DMS 273 (cell line): ENCODE measurements around the gene RPLP2.

Source experiments
- DNase-seq: peaks from one replicate; lab custom pipeline; 2025; ENCODE audit not compliant: unreplicated experiment; lab: John Stamatoyannopoulos, UW

RPLP2 gene

DNA sequence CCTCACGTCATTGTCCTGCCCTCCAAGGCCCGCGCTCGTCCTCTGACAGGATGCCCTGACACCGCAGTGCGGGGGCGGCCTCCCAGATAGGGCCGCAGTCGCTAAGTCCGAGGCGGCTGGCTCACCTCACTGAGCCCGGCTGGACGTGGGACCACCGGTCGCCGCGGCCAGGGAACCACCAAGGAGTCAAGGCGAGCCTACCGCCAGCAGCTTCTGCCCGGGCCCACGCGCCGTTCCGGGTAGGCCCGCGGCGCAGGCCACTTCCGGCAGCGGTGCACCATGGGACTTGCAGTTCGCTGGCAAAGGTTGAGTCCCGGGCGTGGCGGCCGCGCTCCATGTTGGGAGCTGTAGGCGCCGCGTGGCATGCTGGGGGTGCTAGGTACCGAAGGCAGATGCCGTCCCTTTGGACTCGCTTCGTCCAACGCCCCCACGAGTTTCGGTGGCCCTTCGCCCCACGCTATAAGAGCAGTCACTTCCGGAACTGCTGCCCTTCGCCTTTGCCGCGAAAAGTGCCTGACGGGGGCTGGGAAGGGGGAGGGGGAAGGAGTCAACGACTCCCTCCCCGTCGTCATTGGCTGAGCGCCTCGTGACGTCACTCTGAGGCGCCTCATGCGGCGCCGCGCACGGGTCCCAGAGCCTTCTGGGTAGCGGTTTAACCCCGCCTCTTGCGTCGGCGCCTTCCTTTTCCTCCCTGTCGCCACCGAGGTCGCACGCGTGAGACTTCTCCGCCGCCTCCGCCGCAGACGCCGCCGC is at the start of gene RPLP2:
TSS of gene RPLP2 (plus strand) at position 681 of the 753 bp plus-strand sequence. CDS start 268 bp downstream, outside the sequence.
- DNase-seq = peak; percentile 98

DNA sequence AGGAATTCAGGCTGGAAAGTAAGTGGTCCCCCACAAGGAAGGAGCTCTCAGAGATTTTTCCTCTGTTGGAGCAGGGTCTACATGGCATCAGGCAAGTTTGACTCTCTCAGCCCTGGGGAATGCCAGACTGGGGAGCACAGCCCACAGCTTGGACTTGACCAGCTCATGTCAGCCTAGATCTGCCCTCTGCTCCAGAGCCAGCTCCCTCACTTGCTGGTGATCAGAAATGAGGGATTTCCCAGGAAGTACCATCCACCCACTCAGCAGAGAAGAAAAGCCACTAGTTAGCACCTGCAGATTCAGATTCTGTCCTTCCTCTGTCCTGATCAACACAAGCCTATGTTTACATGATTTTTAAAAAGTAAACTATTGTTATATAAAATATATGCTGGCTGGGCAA is 49.5 kb upstream of the RPLP2 start:
- DNase-seq = no peak

DNA sequence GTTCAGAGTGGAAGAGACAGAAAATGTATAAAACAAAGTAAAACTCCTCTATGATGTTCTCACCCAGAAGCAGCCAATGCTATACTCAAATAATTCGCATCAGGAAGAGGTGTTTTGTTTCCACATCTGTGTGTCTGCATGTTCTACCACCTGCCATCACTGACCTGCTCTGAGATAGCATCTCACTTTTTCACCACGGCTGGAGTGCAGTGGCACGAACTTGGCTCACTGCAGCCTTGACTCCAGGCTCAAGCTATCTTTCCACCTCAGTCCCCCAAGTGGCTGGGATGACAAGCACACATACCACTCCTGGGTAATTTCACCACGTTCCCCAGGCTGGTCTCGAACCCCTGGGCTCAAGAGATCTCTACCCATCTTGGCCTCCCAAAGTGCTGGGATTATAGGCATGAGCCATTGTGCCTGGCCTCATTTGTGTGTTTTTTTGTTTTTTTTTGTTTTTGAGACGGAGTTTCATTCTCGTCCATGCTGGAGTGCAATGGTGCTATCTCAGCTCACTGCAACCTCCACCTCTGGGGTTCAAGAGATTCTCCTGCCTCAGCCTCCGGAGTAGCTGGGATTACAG is 48.1 kb upstream of the RPLP2 start:
- no peak for DNase-seq

DNA sequence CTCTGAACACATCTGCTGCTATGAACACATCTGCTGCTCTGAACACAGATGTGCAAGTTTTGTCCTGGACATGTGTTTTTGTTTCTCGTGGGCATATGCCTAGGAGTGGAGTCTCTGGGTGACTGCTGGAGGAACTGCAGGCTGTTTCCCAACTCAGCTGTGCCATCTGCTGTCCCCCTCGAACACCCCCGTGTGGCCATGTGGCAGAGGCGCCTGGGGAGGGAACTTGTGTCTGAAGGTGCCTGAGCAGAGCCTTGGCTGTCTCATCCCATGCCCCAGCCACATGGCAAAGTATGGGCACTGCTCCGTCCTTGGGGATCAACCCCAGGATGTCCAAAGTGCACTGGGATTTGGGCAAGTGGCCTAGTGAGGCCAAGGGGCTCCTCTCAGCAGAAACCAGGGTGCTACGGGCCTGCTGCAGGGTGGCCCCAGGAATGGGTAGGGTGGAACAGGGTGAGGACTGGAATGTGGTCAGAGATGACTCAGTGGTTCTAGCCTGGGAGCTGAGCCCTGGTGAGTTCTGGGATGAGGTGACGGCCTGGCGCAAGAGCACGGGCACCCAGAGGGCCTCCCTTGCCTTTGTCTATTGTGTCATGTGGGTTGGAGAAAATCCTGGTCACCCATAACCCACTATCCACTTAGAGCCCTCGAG is 47.2 kb upstream of the RPLP2 start:
- DNase-seq = peak; percentile 94

DNA sequence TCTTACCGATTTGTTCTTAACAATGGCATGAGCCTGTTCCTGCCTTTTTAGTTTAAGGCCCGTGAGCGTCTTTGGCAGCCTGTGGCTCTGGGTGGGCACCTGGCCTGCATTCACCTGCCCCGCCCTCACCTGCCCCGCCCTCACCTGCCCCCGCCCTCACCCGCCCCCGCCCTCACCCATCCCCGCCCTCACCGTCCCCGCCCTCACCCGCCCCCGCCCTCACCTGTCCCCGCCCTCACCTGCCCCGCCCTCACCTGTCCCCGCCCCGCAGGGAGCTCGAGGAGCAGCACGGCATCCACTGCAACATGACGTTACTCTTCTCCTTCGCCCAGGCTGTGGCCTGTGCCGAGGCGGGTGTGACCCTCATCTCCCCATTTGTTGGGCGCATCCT is 46.7 kb upstream of the RPLP2 start:
- no peak for DNase-seq

DNA sequence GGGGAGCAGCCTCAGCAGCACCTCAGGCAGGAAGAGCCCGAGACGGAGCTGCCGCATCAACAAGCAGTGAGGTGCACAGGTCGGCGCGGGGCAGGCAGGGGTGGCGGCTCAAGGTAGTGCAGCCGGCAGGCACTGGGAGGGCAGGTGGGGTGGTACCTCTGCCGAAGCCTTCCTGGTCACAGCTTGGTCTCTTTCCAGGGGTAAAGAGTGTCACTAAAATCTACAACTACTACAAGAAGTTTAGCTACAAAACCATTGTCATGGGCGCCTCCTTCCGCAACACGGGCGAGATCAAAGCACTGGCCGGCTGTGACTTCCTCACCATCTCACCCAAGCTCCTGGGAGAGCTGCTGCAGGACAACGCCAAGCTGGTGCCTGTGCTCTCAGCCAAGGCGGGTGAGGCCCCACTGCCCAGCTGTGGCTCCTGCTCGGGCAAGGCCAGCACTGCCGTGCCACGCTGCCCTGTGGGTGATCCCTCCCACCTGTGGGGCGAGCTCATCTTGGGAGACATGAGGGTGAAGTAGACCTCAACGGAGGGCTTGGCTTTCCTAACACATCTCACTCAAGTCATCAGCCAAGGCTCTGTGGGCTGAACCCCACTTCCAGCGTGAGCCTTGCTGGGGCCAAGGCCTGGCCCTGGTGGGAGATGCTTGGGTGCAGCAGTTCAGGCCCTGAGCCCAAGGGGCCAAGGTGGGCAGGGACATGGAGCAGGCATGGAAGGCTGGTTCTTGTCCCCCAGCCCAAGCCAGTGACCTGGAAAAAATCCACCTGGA is 46.0 kb upstream of the RPLP2 start:
- DNase-seq = no peak

DNA sequence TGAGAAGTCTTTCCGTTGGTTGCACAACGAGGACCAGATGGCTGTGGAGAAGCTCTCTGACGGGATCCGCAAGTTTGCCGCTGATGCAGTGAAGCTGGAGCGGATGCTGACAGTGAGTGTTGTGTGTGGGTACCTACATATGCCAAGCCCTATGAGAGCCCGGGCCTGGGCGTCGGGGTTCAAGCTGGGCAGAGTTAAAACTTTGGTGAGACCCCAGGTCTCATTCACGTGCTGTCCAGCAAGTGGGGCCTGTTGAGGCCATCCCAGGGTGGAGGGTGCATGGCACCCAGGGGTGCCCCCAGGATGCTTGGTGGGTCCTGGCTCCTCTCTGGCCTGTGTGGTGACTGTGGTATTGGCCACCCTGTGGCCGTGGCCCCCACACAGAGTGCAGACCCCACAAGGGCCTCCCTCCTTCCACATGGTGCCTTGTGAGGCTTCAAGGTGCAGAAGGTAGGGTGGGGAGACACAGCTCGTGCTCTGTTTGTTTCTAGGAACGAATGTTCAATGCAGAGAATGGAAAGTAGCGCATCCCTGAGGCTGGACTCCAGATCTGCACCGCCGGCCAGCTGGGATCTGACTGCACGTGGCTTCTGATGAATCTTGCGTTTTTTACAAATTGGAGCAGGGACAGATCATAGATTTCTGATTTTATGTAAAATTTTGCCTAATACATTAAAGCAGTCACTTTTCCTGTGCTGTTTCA is 45.3 kb upstream of the RPLP2 start:
- DNase-seq = peak; percentile 46

DNA sequence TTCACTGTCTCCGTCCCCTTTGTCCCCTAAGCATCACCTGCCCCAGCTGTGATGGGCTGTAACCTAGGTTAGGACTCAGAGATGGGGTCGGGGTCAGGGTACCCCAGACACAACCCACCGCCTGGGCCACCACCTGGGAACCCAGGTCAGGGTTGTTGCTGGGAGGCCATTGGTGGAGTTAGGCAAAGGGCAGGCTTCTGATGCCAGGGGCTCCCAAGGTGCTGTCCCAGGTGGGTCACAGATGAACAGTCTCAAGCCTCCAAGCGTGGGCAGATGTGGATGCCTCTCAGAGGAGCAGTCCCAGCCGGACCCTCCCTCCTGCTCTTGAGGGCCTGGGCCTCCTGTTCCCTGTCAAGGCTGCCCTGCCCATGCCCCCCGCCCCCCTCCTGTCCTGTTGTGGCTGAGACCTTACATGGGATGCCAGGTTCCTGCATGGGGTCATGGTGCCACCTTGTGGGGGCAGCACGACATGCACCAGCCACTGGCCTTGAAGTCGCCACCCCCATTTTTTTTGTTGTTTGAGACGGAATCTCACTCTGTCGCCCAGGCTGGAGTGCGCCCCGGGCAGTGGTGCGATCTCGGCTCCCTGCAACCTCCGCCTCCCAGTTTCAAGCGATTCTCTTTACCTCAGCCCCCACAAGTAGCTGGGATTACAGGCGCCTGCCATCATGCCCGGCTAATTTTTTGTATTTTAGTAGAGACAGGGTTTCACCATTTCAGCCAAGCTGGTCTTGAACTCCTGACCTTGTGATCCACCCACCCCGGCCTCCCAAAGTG is 44.6 kb upstream of the RPLP2 start:
- peak; percentile 79 for DNase-seq

DNA sequence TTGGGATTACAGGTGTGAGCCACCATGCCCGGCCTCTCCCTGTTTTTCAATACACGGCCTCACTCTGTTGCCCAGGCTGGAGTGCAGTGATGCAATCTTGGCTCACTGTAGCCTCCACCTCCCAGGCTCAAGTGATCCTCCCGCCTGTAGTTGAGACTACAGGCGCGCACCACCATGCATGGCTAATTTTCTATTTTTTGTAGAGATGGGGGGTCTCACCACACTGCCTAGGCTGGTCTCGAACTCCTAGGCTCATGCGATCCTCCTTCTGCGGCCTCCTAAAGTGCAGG is 44.0 kb upstream of the RPLP2 start:
- DNase-seq = no peak

DNA sequence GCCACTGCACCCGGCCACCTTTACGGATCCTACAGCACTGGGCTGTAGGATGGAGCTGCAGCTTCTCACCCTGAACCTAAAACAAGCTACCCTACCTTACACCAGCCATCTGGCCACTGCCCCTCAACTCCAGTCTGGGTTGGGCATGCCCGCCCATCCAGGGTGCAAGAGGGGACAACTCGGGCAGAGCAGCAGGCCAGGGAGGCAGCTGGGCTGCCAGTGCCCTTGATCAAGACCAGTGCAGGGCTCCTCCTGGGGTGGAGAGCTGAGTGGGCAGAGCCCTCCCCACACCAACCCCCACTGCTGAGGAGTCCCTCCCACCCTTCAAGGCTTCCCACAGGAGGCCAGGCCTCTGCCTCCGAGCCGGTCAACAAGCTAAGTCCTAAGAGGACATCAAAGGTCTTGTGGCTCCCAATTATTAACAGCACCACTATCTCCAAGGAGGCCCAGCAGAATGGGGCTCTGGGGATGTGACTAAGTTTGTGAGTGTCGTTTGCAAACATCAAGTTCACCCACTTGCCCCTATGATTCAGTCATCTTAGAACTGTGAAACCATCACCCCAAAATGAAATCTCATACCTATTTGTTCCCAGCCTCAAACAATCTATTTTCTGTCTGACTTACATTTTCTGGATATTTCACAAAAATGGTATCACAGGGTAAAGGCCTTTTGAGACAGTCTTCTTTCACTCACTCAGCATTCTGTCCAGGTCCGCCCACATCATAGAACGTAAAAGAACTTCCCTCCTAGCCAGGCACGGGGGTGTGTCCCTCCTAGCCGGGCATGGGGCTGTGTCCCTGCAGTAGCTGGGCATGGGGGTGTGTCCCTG is 43.4 kb upstream of the RPLP2 start:
- no peak for DNase-seq

DNA sequence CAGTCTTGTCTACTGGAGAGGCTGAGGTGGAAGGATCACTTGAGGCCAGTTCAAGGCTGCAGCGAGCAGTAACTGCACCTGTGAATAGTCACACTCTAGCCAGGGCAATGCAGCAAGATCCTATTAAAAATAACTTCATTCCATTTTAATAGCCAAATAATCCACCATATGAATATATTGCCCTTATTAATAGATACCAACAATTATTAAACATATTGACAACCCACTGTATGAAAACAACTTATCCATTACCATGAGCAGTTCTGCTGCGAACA is 42.9 kb upstream of the RPLP2 start:
- DNase-seq = no peak

DNA sequence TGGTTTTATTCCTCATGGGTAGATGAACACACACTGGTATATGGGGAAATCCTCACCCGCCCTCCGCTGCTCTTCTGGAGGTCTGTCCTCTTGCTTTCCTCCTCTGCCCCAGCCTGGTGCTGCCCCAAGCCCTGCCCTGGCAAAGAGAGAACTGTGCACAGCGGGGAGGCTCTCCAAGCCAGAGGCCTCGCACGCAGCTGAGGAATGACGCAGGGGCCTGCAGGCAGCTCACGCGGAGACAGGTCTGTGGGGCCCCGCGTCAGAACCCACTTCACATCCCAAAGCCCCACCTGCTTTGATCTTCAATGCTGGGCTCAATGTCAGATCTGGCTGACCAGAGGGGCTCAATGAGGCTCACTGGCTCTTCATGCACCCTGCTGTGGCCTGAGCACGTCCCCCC is 42.5 kb upstream of the RPLP2 start:
- no peak for DNase-seq

DNA sequence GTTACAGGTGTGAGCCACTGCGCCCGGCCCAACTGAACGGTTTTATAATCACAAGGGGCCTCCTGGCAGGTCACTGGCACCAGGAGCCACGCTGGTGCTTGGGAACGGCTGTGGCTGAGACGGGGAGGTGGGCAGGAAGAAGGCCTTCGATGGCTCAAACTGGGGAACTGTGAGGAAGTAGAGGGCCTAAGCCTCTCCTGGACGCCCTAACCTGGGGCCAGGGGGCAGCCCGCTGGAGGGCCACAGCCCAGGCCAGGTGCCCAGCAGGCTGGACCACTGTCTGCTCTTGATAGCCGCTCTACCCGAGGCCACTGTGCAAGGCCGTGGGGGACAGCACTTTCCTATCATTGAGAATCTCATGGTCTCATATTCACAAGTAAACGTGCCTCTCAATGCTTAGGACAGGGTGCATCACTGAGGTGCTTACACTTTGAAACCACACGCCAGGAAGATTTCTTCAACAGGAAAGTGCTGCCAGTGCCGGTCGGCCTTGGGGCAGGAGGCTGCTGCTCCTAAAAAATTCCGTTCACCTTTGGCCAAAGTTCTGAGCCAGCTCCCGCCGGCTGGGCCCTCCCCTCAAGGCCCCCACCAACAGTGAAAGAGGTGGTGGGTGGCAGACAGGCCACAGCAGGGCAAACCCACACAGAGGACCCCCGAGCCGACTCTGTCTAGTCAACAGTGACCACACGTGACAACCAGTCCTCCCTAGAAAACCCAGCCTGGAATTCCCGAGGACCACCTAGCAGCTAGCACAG is 39.7 kb upstream of the RPLP2 start:
- no peak for DNase-seq

DNA sequence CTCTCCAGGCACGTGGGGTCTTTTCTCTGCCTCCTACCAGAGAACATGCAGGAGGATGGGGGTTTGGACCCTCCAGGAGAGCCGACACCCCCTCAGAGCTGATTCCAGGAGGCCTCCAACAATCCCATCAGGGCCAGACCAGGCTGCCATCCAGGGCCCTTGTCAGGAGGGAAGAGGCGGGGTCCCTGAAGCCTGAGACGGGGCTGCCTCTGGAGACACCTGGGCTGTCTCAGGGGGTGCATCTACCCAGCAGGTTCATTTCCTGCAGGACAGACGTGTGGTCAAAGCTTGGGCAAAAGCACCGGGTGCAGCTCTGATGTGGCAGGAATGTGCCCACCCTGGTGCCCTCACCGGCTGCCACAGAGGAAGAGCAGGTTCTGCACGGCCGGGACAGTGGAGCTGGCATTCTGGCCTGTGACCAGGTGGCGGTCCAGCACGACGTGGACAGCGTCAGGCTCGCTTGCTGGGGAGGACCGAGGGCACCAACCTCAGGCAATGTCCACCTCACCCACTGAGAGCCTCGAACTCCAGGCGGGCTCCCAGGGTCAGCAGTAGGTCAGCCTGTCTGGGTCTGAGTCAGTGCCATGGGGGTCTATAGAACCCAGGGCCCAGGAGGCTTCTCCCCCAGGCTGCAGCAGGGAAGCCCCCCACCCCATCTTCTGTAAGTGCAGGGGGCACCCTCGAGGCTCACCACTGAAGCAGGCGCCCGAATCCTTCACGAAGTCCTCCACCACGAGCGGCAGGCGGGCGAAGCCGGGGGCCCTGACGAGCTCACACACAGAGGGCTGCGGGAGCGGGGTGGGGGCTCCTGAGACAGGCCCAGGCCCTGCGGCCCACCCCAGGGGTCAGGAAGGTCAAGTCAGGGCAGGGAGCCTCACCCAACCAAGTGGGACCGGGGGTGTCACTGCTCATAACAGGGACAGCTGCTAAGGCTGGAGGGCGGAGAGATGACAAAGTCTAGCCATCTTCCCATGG is 38.8 kb upstream of the RPLP2 start:
- DNase-seq = no peak

DNA sequence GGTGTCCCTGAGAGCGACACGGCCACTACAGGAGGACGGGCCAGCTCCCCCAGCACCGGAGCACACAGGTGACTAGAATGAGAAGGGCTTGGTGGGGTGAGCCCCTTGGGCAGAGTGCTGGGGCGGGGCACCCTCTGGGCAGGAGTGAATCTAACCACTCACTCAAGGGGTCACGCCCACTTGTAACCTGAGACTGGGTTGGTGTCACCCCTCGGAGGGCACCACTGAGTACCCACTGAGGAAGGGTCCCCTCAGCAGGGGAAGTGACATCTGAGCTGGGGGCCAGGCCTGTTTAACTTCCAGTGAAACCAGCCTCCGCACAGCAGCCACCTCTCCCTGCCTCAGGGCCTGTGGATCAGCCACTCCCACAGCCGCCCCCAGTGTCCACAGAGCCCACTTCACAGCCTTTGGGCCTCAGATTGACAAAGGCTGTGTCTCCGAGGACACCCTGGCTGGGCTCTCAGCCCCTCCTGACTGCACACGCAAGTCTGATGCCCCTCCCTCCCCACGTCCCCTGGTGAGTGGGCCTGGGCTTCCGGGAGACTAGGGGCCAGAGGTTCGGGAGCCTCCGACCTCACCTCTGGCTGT is 38.1 kb upstream of the RPLP2 start:
- no peak for DNase-seq

DNA sequence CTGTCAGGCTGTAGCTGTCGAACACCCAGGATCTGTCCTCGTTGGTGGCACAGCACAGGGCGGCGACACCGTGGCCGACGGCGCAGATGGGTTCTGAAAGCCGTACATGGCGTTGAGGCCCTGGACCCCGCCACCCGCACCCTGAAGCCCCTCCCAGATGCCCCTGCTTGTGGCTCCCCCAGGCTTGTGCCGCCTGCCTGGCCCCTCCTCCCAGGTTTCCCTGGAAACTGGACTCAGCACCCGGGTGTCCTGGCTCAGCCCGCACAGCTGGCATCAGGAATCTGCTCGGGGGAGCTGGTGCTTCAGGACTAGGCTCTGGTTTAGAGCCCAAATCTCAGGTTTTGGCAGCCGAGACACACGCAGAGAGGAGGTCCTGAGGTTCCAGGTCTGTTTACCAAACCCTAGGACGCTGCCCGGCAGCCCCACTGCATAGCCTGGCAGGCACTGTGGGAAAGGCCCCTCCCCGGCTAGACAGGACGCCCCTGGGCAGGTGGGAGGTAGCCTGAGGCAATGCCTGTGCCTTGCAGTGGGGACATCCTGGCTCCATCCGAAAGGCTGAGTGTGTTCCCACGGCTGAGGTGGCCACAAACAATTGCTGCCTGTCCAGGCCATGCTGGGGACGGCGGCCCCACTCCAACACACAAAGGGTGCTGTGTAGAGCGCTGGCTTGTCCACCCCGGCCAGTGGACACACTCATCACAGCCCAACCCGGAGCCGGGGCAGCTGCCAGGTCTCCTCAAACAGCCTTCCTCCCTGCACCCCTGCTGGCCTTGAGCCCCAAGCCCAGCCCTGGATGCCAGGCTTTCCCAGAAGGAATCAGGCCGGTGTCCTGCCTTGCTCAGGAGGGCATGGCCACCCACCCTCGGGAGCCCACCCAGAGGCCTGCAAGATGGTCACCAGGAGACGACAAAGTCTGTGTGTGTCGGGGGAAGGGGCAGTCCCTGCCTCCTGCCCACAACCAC is 37.1 kb upstream of the RPLP2 start:
- DNase-seq = no peak
